Measurements from ENCODE around the gene TGFBR3. TPM values are rescaled to one million over a fixed set of nuclear protein-coding genes. Genes with fewer than 3 reads are reported as not detected.

Gene TGFBR3
- total and polyA plus RNA-seq, 2 experiments from 2014 or later, result 16.2 to 26.5 TPM

GRCh38 chr1:91777196-91777595, 108.8 kb downstream of the TGFBR3 start:
- H3K9ac ChIP-seq, result no peak overlapping the region
- no peaks in the 10 kb centered on the region for H3K9me3 ChIP-seq (ENCODE audit: low read depth)
- H4K20me1 ChIP-seq (ENCODE audit: insufficient read depth), result no peaks in the 10 kb centered on the region
- H3F3A ChIP-seq (ENCODE audit: insufficient read depth), result peaks cover 55% of the 10 kb centered on the region
- no peak overlapping the region for H2AFZ ChIP-seq
- H3K79me2 ChIP-seq (ENCODE audit: insufficient read depth), result peaks cover 40% of the 10 kb centered on the region
- WGBS, 2 experiments (ENCODE audit: low coverage in 1 of 2, low lambda C conversion rate in 2 of 2, missing lambda C conversion rate in 2 of 2), result 22 to 50% methylated on average over 1 of the region's 1 CpG
- H3K4me2 ChIP-seq (ENCODE audit: unreplicated experiment), result no peak overlapping the region
- no peaks in the 10 kb centered on the region; the same call in 1 of the 2 replicates for H3K9me2 ChIP-seq (ENCODE audit: insufficient read depth)
- H3K4me1 ChIP-seq (ENCODE audit: insufficient read depth), result peaks cover 39% of the 10 kb centered on the region
- in situ Hi-C loops (cut with MboI), result no loop called here
- no peak for DNase-seq
- no peaks in the 10 kb centered on the region for H3K36me3 ChIP-seq (ENCODE audit: low read depth)
- no peak overlapping the region for H3K27ac ChIP-seq
- TF ChIP-seq EZH2 (IDR thresholded peaks at IDR 0.05; ENCODE audit: insufficient read depth, poor library complexity, severe bottlenecking) (no peak), EZH2phosphoT487 (IDR thresholded peaks at IDR 0.05; ENCODE audit: insufficient read depth, low read depth) (no peak)
- no peaks in the 10 kb centered on the region for H3K27me3 ChIP-seq (replicated peaks; ENCODE audit: insufficient read depth)
- no peak overlapping the region for H3K4me3 ChIP-seq

GRCh38 chr1:91776068-91776794, 109.7 kb downstream of the TGFBR3 start:
- H3K27ac ChIP-seq, result no peak overlapping the region
- peaks cover 46% of the 10 kb centered on the region for H3F3A ChIP-seq (ENCODE audit: insufficient read depth)
- H3K9me3 ChIP-seq (ENCODE audit: low read depth), result no peaks in the 10 kb centered on the region
- H3K9ac ChIP-seq, result no peak overlapping the region
- H3K79me2 ChIP-seq (ENCODE audit: insufficient read depth), result peaks cover 43% of the 10 kb centered on the region
- H3K4me3 ChIP-seq, result no peak overlapping the region
- no peaks in the 10 kb centered on the region; the same call in 1 of the 2 replicates for H3K9me2 ChIP-seq (ENCODE audit: insufficient read depth)
- WGBS, 2 experiments (ENCODE audit: low coverage in 1 of 2, low lambda C conversion rate in 2 of 2, missing lambda C conversion rate in 2 of 2), result 72 to 81% methylated on average over 3 of the region's 3 CpGs
- no peak overlapping the region for H3K4me2 ChIP-seq (ENCODE audit: unreplicated experiment)
- no peaks in the 10 kb centered on the region for H3K36me3 ChIP-seq (ENCODE audit: low read depth)
- peaks cover 29% of the 10 kb centered on the region for H3K4me1 ChIP-seq (ENCODE audit: insufficient read depth)
- DNase-seq, result no peak
- TF ChIP-seq EZH2phosphoT487 (IDR thresholded peaks at IDR 0.05; ENCODE audit: insufficient read depth, low read depth), result no peak
- TF ChIP-seq EZH2 (IDR thresholded peaks at IDR 0.05; ENCODE audit: insufficient read depth, poor library complexity, severe bottlenecking), result no peak
- no peak overlapping the region for H2AFZ ChIP-seq
- in situ Hi-C loops (cut with MboI), result no loop called here
- no peaks in the 10 kb centered on the region for H3K27me3 ChIP-seq (replicated peaks; ENCODE audit: insufficient read depth)
- no peaks in the 10 kb centered on the region for H4K20me1 ChIP-seq (ENCODE audit: insufficient read depth)

DNA sequence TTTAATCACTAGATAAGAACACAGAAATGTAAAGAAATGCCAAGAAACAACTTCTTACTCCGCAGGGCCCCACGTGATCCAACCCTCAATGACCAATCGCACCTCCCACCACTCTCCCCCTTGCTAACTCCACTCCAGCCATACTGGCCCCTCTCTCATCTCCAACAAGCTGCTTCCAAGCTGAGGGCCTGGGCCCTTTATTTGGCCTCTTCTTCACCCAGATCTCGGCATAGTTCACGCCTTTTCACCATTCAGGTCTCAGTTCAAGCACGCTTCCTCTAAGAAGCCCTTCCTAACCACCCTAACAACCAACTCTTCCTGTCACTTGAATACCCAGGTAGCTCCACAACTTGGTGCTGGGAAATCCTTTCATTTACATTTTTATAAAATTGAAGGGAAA, 110.7 kb downstream of the TGFBR3 start:
- 97 to 98% methylated on average over 6 of the region's 6 CpGs for WGBS, 2 experiments (ENCODE audit: low coverage in 1 of 2, low lambda C conversion rate in 2 of 2, missing lambda C conversion rate in 2 of 2)
- Histone ChIP-seq H3K9me3 (ENCODE audit: low read depth) (no peaks in the 10 kb centered on the region), H3K4me1 (ENCODE audit: insufficient read depth) (peaks cover 19% of the 10 kb centered on the region), H2AFZ (no peak overlapping the region), H3F3A (ENCODE audit: insufficient read depth) (peaks cover 36% of the 10 kb centered on the region), H3K9ac (no peak overlapping the region), H3K9me2 (ENCODE audit: insufficient read depth) (no peaks in the 10 kb centered on the region; the same call in 1 of the 2 replicates), H3K79me2 (ENCODE audit: insufficient read depth) (peaks cover 43% of the 10 kb centered on the region), H3K27ac (peak overlapping the region; percentile 60), H3K36me3 (ENCODE audit: low read depth) (no peaks in the 10 kb centered on the region), H3K4me2 (ENCODE audit: unreplicated experiment) (no peak overlapping the region), H3K27me3 (replicated peaks; ENCODE audit: insufficient read depth) (no peaks in the 10 kb centered on the region), H4K20me1 (ENCODE audit: insufficient read depth) (no peaks in the 10 kb centered on the region), H3K4me3 (no peak overlapping the region)
- in situ Hi-C loops (cut with MboI), result no loop called here
- TF ChIP-seq EZH2phosphoT487 (IDR thresholded peaks at IDR 0.05; ENCODE audit: insufficient read depth, low read depth), result no peak
- TF ChIP-seq EZH2 (IDR thresholded peaks at IDR 0.05; ENCODE audit: insufficient read depth, poor library complexity, severe bottlenecking), result no peak
- DNase-seq, result no peak

DNA sequence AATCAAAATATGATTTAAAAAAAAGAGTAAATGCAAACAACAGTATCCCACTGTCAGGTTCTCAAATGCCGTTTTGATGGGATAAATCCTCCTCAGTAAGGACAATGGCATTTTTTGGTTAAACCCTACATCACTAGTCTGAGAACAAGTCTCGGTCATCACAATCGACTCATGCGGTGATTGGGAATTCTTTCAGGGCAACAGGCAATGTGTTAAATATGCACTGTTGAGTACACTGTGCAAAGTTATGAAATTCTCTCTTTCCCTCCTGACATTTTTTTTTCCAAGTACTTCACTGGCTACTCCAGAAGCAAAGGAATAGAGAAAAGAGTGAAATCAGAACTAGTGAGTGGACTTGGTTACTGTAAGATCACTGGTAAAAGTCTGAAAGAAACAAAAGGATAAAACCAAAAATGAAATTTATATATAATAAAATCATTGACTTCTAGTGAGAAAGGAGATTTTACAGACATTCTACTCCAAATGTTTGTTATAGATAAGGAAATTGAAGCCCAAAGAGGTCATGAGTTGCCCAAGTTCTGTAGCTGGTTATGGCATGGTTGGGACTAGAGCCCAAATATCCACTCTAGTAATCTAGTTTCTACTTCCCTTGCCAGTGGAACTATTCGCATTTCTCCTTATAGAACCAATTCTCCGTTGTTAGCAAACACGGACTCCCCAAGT, 111.3 kb downstream of the TGFBR3 start:
- DNase-seq, result peak; percentile 88
- 49 to 52% methylated on average over 7 of the region's 7 CpGs for WGBS, 2 experiments (ENCODE audit: low coverage in 1 of 2, low lambda C conversion rate in 2 of 2, missing lambda C conversion rate in 2 of 2)
- no peaks in the 10 kb centered on the region for H3K27me3 ChIP-seq (replicated peaks; ENCODE audit: insufficient read depth)
- H3K36me3 ChIP-seq (ENCODE audit: low read depth), result no peaks in the 10 kb centered on the region
- H3F3A ChIP-seq (ENCODE audit: insufficient read depth), result peaks cover 36% of the 10 kb centered on the region
- peak overlapping the region; percentile 60 for H3K27ac ChIP-seq
- peaks cover 22% of the 10 kb centered on the region for H3K4me1 ChIP-seq (ENCODE audit: insufficient read depth)
- in situ Hi-C loops (cut with MboI), result no loop called here
- no peak overlapping the region for H2AFZ ChIP-seq
- TF ChIP-seq EZH2 (IDR thresholded peaks at IDR 0.05; ENCODE audit: insufficient read depth, poor library complexity, severe bottlenecking), result no peak
- 0 out of 2 replicates have a peak, but pooled peaks have one; percentile 46 for TF ChIP-seq EZH2phosphoT487 (IDR thresholded peaks at IDR 0.05; ENCODE audit: insufficient read depth, low read depth)
- H3K9ac ChIP-seq, result 0 out of 2 replicates have a peak overlapping the region, but pooled peaks have one; percentile 6
- peaks cover 42% of the 10 kb centered on the region for H3K79me2 ChIP-seq (ENCODE audit: insufficient read depth)
- no peaks in the 10 kb centered on the region; the same call in 1 of the 2 replicates for H3K9me2 ChIP-seq (ENCODE audit: insufficient read depth)
- H3K4me2 ChIP-seq (ENCODE audit: unreplicated experiment), result peak overlapping the region; percentile 11
- no peaks in the 10 kb centered on the region for H4K20me1 ChIP-seq (ENCODE audit: insufficient read depth)
- H3K9me3 ChIP-seq (ENCODE audit: low read depth), result no peaks in the 10 kb centered on the region
- H3K4me3 ChIP-seq, result no peak overlapping the region

All from GM23248 (cell line).